Coronary artery (tissue), 2 donors: Measurements from ENCODE around the gene PYGM.
A peak's percentile ranks its signal among the peaks of the same experiment; 100 is the strongest.

Source experiments
- DNase-seq: peaks from one replicate; pipeline ENCODE4 v3.0.0-alpha.2; 2017; ENCODE audit warnings: low spot score
- H3K27ac ChIP-seq, 2 donors: fragments of 200-600 bp; sonication (generic); one replicate each; pipeline ENCODE4 v1.5.1; 2016 to 2019
- H3K4me3 ChIP-seq: fragments of 200-600 bp; sonication (generic); 2 replicates; pipeline ENCODE4 v1.5.1; 2016; ENCODE audit warnings: mild to moderate bottlenecking, moderate library complexity
- CTCF ChIP-seq: fragments of 200-600 bp; sonication (generic); IDR thresholded peaks from one replicate; pipeline ENCODE4 v1.5.1; 2019; ENCODE audit warnings: antibody characterized with exemption

The PYGM gene

GRCh38 chr11:64772303-64773018, 12.7 kb upstream of the PYGM start:
- no peak for DNase-seq
- H3K4me3 ChIP-seq = no peak overlapping the region
- TF ChIP-seq CTCF = no peak
- peak overlapping the region in 1 of 2 donors; percentile 32 for H3K27ac ChIP-seq

GRCh38 chr11:64771861-64772260, 12.1 kb upstream of the PYGM start:
- Histone ChIP-seq H3K4me3 (no peak overlapping the region), H3K27ac (no peak overlapping the region)
- TF ChIP-seq CTCF = no peak
- no peak for DNase-seq

DNA sequence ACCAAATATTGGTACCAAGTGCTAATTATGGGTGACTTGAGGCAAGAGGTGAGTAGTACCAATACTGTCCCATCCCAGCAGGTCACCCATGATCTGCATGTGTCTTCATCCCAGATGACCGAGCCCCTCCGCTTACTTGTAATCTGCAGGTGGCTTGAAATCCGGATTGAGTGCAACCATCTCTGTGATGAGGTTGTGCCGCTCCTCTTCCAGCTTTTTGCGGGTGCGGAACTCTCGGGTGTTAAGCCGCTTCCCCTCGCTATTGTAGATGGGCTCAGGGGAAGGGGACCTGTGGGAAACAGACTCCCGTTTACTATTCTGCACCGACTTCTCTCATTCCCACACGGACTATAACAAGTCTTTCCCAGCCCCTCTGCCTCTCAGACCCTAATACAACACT, 10.3 kb upstream of the PYGM start:
- no peak for TF ChIP-seq CTCF

GRCh38 chr11:64769283-64769682, 9.5 kb upstream of the PYGM start:
- H3K4me3 ChIP-seq = no peak overlapping the region
- H3K27ac ChIP-seq = no peak overlapping the region
- TF ChIP-seq CTCF = no peak
- DNase-seq = no peak

More for the DNA sequence above, 10.3 kb upstream of the PYGM start:
- DNase-seq = no peak
- H3K4me3 ChIP-seq = no peak overlapping the region
- no peak overlapping the region for H3K27ac ChIP-seq

- peak overlapping the region in 1 of 2 donors; percentile 74 for H3K27ac ChIP-seq
- H3K4me3 ChIP-seq = no peak overlapping the region
- DNase-seq = no peak
Measured at GRCh38 chr11:64768300-64768694, 8.5 kb upstream of the PYGM start.

DNA sequence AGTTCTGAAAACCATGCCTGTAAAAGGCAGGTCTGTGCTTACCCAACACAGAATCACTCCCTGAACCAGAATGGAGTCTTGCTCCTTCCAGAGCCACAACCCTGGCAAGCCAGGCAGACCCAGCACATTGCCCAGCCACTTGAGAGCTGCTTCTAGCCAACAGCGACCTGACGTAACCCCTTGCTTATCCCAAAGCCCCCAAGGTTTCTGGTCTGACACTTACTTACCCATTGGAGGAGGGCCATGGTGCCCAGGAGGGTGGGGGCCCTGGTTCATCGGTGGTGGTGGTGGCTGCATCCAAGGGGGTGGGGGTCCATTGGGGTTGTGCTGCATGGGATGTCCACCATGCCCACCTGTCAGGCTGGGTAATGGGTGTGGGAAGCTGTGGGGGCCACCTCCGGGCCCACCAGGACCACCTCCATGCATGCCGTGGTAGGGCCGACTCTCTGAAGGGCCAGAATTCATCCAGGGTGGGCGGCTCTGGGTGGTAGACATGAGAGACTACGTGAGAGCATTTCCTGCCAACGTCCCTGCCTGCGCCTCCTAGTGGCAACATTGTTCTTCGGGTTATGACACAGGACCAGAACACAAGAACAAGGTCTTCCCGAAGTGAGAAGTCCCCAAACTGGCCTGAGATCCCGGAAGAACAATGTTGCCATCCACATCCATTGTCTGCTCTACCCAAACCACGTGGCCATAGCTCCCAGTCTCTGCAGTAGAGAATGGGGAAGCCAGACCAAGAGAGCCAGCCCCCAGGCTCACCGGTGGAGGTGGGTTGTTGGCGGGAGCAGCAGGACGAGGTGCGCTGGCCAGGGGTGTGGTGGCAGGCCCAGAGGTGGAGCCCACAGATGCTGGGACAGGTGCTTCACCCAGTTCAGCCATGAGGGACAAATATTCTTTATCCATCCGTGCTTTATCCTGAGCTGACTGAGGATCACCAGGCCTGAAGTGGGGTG, 7.8 kb upstream of the PYGM start:
- no peak overlapping the region for H3K4me3 ChIP-seq
- H3K27ac ChIP-seq = peak overlapping the region; percentile 23 to 74
- DNase-seq = peak; percentile 84
- peak; percentile 75 for TF ChIP-seq CTCF

More at GRCh38 chr11:64768300-64768694, 8.5 kb upstream of the PYGM start:
- no peak for TF ChIP-seq CTCF
